ENCODE data around the gene WDR90.
A peak's percentile ranks its signal among the peaks of the same experiment; 100 is the strongest.
"Not testable (repeated sequence)": the region's sequence is repeated elsewhere in the genome, so short reads cannot be mapped to it uniquely, and the experiment has no call there.

WDR90 gene

GRCh38 chr16:711084-711483 lies 61.9 kb downstream of the WDR90 start:
- Histone ChIP-seq H3K4me2 (ENCODE audit: low read length) (no peak overlapping the region), H3K27me3 (ENCODE audit: control insufficient read depth, insufficient read depth, low read length) (peaks cover 3% of the 10 kb centered on the region), H3K27ac (no peak overlapping the region), H3K79me2 (no peaks in the 10 kb centered on the region), H2AFZ (no peak overlapping the region), H3K36me3 (ENCODE audit: control insufficient read depth, insufficient read depth, low read length) (no peaks in the 10 kb centered on the region), H3K9ac (no peak overlapping the region), H3K4me3 (ENCODE audit: low read depth, low read length) (no peak overlapping the region), H3K4me1 (peaks cover 5% of the 10 kb centered on the region), H3K9me3 (ENCODE audit: control insufficient read depth, low read length) (no peaks in the 10 kb centered on the region)
- no peak for TF ChIP-seq CTCF (IDR thresholded peaks at IDR 0.05)

GRCh38 chr16:711548-712320 lies 62.6 kb downstream of the WDR90 start:
- Histone ChIP-seq H3K4me2 (ENCODE audit: low read length) (no peak overlapping the region), H3K9me3 (ENCODE audit: control insufficient read depth, low read length) (no peaks in the 10 kb centered on the region), H3K4me1 (peaks cover 10% of the 10 kb centered on the region), H3K79me2 (no peaks in the 10 kb centered on the region), H3K9ac (no peak overlapping the region), H3K27ac (no peak overlapping the region), H3K36me3 (ENCODE audit: control insufficient read depth, insufficient read depth, low read length) (no peaks in the 10 kb centered on the region), H3K4me3 (ENCODE audit: low read depth, low read length) (no peak overlapping the region), H2AFZ (no peak overlapping the region), H3K27me3 (ENCODE audit: control insufficient read depth, insufficient read depth, low read length) (peaks cover 3% of the 10 kb centered on the region)
- peak; percentile 96 for TF ChIP-seq CTCF (IDR thresholded peaks at IDR 0.05)

GRCh38 chr16:712740-713250 lies 63.6 kb downstream of the WDR90 start:
- not testable (repeated sequence) for H3K9ac ChIP-seq; H3K4me3 ChIP-seq (ENCODE audit: low read depth, low read length); H3K79me2 ChIP-seq; H3K27me3 ChIP-seq (ENCODE audit: control insufficient read depth, insufficient read depth, low read length); H2AFZ ChIP-seq; H3K9me3 ChIP-seq (ENCODE audit: control insufficient read depth, low read length); H3K4me2 ChIP-seq (ENCODE audit: low read length); H3K27ac ChIP-seq; H3K36me3 ChIP-seq (ENCODE audit: control insufficient read depth, insufficient read depth, low read length)
- TF ChIP-seq CTCF (IDR thresholded peaks at IDR 0.05) = peak; percentile 24
- H3K4me1 ChIP-seq = peaks cover 11% of the 10 kb centered on the region

GRCh38 chr16:714079-714478 lies 64.9 kb downstream of the WDR90 start:
- Histone ChIP-seq H3K9ac (no peak overlapping the region), H2AFZ (no peak overlapping the region), H3K36me3 (ENCODE audit: control insufficient read depth, insufficient read depth, low read length) (no peaks in the 10 kb centered on the region), H3K4me3 (ENCODE audit: low read depth, low read length) (no peak overlapping the region), H3K4me2 (ENCODE audit: low read length) (no peak overlapping the region), H3K79me2 (peaks cover 2% of the 10 kb centered on the region), H3K27me3 (ENCODE audit: control insufficient read depth, insufficient read depth, low read length) (no peaks in the 10 kb centered on the region), H3K9me3 (ENCODE audit: control insufficient read depth, low read length) (no peaks in the 10 kb centered on the region), H3K4me1 (peaks cover 13% of the 10 kb centered on the region), H3K27ac (no peak overlapping the region)
- no peak for TF ChIP-seq CTCF (IDR thresholded peaks at IDR 0.05)
